Activated CD8-positive, alpha-beta memory T cell treated with anti-CD3 and anti-CD28 coated beads, Interleukin-2, amount 50 U/mL, for 1 hour (primary cell): ENCODE data around the gene DCDC2C.

Experiments used
- DNase-seq: peaks from one replicate; pipeline ENCODE4 v3.0.0-alpha.2; 2020; ENCODE audit errors: extremely low read depth

Gene DCDC2C

DNA sequence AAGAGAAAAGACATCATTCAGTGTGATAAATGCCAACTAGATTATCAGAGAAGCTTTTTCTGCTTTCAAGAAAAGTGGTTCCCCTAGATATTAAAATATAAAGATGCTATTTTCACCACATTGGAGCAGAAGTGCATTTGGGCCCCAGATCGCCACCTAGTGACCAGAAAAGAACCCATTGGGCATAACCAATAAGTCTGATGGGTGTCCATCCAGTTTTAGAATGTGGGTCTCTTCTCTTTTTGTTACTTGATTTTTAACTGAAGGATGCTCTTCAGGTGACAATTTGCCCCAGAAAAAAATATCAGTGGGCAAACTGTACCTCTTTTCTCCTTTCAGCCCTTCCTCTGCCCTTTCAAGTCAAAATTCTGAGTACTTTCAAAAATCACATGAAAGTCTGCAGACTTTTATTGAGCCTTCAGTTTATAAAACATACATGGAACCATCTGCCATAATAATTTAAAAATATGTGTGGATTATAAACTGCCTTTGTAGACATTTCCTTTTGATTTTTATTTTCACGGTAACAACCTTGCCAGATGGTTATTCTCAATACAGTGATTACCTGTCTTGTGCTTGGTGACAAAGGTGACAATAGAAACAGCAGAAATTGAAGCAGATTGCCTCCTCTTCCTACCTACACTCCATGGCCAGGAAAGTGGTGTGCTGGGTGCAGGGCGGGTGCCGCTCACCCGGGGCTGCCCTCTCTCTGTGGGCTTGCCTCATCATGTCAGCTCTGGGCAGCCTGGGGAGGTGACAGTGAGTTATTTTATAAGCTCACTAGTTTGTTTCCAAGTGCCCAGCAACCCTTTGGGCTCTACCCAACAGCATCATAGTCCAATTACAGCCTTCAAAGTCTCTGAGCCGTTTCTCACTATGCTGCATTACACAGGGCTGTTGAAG, 124.5 kb downstream of the DCDC2C start:
- no peak for DNase-seq

GRCh38 chr2:3830796-3831195, 127.4 kb downstream of the DCDC2C start:
- no peak for DNase-seq

GRCh38 chr2:3837086-3837485, 133.7 kb downstream of the DCDC2C start:
- no peak for DNase-seq

DNA sequence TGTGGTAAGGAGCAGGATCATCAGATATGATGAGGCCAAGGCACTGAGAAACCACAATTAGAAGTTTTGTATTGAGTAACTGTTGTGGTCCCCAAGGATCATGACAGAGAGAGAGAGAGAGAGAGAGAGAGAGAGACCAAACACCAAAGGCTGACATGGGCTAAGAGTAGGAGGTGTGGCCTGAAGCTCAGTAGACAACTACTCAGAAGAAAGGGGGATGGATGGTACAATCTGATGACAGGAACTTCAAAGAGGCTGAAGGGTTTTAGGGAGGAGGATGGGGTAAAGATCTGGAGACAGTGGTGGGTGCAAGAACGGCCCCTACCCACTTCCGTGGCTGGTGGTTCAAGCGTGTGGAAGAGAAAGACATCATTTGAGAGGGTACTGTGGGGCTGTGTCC, 135.0 kb downstream of the DCDC2C start:
- DNase-seq: no peak

DNA sequence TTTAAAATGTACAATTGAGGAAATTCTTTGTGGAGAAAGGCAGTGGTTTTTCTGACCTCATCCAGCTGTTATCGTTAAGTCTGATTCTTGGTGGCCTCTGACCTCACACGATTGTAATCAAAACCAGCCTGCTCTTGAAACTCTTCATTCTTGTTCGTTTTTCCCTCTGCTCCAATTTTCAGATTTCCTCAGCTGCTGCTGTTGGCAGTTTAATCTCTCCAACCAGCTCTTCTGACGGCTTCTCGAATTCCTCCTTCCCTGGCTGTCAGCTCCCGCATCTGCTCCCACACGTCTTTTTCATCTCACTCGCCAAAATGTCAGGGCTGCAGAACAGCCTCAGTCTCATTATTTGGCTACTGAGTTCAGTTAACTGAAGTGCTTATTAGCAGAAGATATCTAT, 136.1 kb downstream of the DCDC2C start:
- DNase-seq: no peak

DNA sequence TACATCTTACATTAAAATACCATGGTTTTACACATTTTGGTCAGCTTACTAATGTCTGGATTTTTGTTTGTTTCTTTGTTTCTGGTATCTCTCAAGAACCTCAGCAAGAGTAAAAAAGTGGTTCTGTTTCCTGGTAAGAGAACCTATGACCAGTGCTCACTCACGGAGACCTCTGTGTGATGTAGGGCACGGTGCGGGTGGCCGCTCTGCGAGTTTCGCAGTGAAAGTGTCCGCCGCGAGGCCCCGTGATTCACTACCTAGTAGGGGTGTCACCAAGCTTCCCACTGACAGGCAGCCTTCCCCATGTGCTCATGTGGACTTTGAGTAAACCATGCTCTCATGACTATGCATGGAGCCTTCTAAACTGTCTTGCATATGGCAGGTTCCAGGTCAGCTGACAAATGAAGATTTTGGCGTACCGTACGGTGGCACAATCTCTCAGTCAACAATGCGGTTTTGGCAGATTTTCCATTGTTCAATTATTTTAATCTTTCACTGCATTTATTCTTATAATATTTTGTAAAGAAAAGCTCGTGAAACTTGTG, 137.3 kb downstream of the DCDC2C start:
- DNase-seq: no peak

DNA sequence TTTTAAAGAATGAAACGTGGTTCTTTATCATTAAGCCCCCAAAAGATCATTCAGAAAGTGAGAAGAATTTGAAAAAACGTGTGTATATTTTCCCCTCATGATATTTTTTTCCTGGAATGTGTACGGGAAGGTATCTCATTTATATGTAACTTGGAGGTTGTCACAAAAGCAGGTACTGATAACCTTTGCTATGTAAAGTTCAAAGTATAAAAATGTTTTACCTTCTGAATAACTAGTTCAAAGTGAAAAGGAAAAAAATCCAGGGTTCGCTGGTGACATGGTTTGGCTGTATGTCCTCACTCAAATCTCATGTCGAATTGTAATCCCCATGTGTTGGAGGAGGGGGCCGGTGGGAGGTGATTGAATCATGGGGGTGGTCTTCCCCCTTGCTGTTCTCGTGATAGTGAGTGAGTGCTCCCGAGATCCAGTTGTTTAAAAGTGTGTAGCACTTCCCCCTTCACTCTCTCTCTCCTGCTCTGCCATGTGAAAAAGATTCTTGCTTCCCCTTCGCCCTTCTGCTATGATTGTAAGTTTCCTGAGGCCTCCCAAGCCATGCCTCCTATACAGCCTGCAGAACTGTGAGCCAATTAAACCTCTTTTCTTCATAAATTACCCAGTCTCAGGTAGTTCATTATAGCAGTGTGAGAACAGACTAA, 144.2 kb downstream of the DCDC2C start:
- no peak for DNase-seq

GRCh38 chr2:3848776-3849175, 145.4 kb downstream of the DCDC2C start:
- DNase-seq: no peak

- no peak for DNase-seq
Measured at GRCh38 chr2:3849213-3849612, 145.8 kb downstream of the DCDC2C start.

GRCh38 chr2:3857576-3857975, 154.2 kb downstream of the DCDC2C start:
- DNase-seq: no peak

- no peak for DNase-seq
Measured at GRCh38 chr2:3864943-3865865, 161.8 kb downstream of the DCDC2C start.

DNA sequence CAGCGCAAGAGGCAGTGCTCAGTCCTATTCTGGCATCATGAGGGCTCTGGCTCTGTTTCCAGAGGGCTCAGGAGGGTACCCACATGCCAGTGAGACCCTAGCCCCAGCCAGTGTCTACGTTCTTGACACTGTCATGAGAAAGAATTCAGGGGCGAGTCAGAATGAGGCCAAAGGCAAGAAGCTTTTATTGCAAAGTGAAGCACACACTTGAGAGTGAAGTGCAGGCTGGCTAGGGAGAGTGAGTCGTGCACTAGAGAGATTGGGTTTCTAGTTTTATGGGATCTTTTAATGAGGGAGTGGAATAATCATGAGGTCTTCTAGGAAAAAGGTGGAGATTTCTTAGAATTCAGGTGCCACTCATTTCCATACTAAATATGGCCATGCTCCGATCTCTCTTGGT, 164.1 kb downstream of the DCDC2C start:
- no peak for DNase-seq

GRCh38 chr2:3868012-3868805, 164.8 kb downstream of the DCDC2C start:
- DNase-seq: no peak

DNA sequence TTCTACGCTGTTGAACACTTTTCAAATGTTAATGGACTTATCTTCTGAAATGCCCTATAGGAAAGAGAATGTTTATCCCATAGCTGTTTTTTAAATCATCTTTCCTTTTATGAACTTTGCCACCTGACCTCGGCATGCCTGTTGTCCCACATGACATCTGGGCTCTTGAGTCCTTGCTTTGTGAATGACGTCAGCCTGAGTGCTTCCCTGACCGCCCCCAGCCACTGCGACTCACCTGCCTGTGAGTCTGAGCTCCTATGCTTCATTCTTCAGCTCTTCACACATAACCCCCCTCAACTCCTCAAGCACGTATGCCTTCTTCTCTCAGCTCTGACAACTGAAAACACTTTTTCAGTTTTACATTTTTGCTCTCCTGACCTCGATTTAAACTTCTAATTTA, 166.8 kb downstream of the DCDC2C start:
- DNase-seq: no peak

GRCh38 chr2:3871002-3871401, 167.6 kb downstream of the DCDC2C start:
- DNase-seq: no peak

- DNase-seq: no peak
Measured at GRCh38 chr2:3872451-3872850, 169.1 kb downstream of the DCDC2C start.

GRCh38 chr2:3873899-3874298, 170.5 kb downstream of the DCDC2C start:
- DNase-seq: no peak

DNA sequence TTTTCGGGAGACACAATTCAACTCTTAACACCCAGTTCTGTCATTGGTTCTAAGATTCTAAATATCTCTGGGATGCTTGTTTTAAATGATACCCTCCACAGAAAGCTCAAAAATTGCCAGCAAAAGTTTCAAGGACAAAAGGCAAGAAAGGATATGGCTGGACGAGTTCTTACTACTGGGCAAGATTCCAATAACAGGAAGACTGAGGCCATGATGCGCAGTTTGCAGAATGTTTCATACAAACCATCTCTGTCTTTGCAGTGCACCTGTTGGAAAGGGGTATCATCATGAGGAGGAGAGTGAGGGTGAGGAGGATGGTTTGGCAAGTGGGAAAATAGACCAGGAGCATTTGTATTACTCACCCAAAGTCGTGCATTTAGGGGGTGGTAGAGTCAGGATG, 172.8 kb downstream of the DCDC2C start:
- DNase-seq: no peak

- DNase-seq: no peak
Measured at GRCh38 chr2:3876685-3877084, 173.3 kb downstream of the DCDC2C start.

- no peak for DNase-seq
Measured at GRCh38 chr2:3885629-3886628, 182.6 kb downstream of the DCDC2C start.
